Gastroesophageal sphincter (tissue), 3 donors: ENCODE data around the gene JPT1.

Experiments
- CTCF ChIP-seq, 4 experiments: fragments of 200-600 bp in 2 of 4; fragments of 450-650 bp in 2 of 4; sonication (generic) in 1 of 4; IDR thresholded peaks; one replicate each; pipeline ENCODE4 v1.5.1; 2017 to 2019; ENCODE audit warnings: antibody characterized with exemption in 4 of 4, mild to moderate bottlenecking in 2 of 4, moderate library complexity in 2 of 4
- POLR2A ChIP-seq, 2 donors: fragments of 450-650 bp; IDR thresholded peaks; one replicate each; pipeline ENCODE4 v1.6.1; 2017; ENCODE audit warnings: antibody characterized with exemption in 2 of 2, mild to moderate bottlenecking in 2 of 2, moderate library complexity in 1 of 2

- TF ChIP-seq CTCF (IDR thresholded peaks at IDR 0.05) (no peak), POLR2A (IDR thresholded peaks at IDR 0.05) (no peak)
Measured at GRCh38 chr17:75118307-75118706, 36.0 kb downstream of the JPT1 start.
